ENCODE measurements around the gene ZNF592.
"Not testable (repeated sequence)": the region's sequence is repeated elsewhere in the genome, so short reads cannot be mapped to it uniquely, and the experiment has no call there.

ZNF592 gene

DNA sequence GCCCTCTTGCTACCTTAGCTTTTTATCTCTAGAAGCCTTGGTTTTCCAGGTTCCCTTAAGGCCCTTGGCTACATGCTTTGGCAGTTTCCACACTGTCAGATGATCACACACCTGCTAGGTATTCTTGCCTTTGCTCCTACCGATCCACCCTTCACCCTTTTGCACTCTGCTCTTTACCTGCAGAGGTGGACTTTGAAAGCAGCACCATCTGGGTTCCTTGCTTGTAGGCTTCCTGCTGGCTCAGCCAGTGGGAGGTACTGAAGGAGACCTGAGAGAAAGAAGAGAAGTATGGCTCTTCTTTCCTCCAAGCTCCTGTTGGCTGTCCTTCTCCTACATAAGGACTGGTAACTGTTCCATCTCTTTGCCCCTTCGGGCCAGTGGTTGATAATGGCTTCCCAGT is 7.3 kb upstream of the ZNF592 start:
- DNase-seq (ENCODE audit: low read depth in 3 of 3), result no peak

DNA sequence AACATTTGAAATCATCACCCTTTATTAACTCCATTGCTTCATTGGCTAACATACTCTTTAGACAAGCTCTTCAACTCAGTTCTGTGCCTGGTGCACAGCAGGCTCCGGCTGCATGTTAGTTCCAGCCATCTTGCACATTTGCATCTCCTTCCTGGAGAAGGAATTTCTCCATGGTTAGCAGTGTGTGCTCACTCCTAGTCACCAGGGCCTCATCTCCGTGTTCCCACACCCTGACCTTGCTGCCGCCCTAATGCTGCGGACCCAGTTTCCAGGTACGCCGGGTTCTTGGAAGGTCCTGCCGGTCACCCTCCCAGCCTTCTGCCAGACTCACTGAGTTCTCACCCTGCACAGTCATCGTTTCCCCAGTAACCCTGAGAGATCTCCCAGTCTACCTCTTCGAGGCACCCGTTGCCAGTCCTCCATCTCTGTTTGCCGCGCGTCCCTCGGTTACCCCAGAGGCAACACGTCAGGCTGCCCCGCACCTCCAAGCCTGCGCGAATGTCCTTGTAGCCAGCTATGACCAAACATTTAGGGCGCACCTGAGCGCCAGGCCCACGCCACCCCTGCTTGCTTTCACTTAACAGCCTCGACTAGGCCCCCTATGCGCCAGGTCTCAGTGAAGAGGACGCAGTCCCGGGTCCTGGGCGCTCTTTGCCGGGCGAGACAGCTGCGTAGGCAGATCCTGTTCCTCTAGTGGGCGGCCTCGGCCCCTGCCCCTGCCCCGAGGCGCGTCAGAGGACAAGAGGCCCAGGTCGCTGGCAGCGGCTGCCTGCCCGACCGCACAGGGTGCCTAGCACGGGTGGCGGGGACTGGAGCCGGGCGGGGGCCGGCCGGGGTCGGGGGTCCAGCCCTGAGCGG is 747 bp upstream of the ZNF592 start:
- DNase-seq (ENCODE audit: low read depth in 3 of 3), result peak in 2 of 3 donors; percentile 62 to 67

DNA sequence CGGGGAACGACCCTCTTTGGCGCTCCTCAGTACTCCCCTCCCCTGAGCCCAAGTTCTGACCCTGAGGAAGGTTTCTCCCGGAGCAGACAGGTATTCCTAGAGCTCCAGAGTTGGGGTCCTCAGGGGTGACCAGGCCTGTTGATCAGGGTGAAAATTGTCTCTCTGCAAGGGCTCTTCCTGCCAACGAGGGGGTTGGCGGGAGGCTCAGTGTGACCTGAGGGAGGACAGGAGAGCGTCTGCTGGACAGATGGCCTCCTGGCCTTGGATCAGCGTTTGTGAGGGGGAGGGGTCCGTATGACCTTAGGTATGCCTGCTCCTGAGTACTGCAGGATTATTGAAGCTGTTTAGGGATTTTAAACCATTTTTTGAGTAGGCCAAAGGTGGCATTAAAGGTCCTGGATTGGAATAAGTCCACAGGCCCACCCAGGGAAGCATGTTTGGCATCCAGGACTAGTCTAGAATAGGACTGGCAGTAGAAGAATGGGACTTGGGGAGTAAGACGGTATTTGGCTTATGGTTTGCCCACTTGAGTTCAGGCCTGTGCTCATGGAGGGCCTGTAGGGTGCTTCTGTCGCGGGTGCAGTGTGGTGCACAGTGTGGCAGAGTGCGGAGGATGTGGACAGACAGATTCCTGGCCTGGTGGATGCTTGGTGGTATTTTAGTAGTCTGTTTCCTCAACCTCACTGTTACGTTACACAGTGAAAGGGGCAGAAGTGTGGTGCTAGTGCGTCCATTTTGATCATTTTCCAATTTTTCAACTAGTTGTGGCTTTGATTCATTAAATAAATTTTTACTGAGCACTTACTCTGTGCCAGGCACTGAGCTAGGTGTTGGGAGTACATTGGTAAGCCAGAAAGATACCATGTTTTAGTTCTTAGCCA is 959 bp downstream of the ZNF592 start:
- DNase-seq (ENCODE audit: low read depth in 3 of 3), result no peak

GRCh38 chr15:84750583-84751092 is 2.2 kb downstream of the ZNF592 start:
- no peak for DNase-seq (ENCODE audit: low read depth in 3 of 3)

GRCh38 chr15:84751721-84752120 is 3.3 kb downstream of the ZNF592 start:
- DNase-seq (ENCODE audit: low read depth in 3 of 3), result not testable (repeated sequence)

DNA sequence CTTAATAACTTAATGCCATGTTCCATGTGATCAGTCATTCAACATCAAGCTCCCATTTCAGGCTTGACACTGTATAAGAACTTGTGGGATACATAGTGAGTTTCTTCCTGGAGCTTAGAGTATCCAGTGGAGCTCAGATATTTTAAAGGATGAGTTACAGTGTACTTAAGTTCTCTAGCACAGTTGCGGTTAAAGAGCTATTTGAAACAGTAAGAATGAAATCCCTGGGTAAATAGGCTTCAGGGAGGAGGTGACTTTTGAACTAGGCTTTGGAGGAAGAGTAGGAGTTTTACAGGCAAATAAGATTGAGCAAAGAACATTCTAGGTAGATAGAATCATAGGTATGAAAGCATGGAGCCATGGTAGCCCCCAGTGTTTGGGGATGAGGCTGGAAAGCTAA is 3.8 kb downstream of the ZNF592 start:
- no peak for DNase-seq (ENCODE audit: low read depth in 3 of 3)

DNA sequence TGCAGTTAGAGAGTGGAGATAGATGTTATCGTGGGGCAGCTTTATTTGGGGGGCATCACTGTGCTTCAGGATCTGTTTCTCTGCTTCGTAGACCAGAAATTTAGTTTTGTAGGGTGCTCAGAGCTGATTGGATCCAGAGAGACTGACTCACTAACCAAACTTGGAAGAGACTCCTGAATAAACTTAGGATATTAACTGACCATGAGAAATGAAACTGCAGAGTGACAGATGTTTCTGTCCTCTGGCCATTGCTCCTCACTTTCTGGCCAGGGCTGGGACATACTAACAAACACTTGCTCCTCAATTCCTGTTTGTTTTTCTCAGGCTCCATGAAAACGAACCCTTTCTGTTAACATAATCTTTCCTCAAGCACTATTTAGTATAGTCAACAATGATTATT is 4.3 kb downstream of the ZNF592 start:
- DNase-seq (ENCODE audit: low read depth in 3 of 3), result no peak

DNA sequence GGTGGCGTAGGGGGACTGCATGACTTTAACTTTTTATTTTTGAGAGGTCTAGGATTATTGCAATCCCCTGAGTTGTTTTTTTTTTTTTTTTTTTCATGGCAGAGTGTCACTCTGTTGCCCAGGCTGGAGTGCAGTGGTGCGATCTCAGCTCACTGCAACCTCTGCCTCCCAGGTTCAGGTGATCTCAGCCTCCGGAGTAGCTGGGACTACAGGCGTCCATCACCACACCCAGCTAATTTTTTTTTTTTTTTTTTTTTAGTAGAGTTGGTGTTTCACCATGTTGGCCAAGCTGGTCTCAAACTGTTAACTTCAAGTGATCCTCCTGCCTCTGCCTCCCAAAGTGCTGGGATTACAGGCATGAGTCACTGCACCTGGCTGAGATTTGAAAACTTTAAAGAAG is 6.5 kb downstream of the ZNF592 start:
- not testable (repeated sequence) for DNase-seq (ENCODE audit: low read depth in 3 of 3)

- DNase-seq (ENCODE audit: low read depth in 3 of 3), result no peak
Observed at GRCh38 chr15:84755736-84756527, 7.5 kb downstream of the ZNF592 start.

- no peak for DNase-seq (ENCODE audit: low read depth in 3 of 3)
Observed at GRCh38 chr15:84759018-84759417, 10.6 kb downstream of the ZNF592 start.

GRCh38 chr15:84760219-84760618 is 11.8 kb downstream of the ZNF592 start:
- no peak for DNase-seq (ENCODE audit: low read depth in 3 of 3)

GRCh38 chr15:84761607-84762131 is 13.3 kb downstream of the ZNF592 start:
- no peak for DNase-seq (ENCODE audit: low read depth in 3 of 3)

DNA sequence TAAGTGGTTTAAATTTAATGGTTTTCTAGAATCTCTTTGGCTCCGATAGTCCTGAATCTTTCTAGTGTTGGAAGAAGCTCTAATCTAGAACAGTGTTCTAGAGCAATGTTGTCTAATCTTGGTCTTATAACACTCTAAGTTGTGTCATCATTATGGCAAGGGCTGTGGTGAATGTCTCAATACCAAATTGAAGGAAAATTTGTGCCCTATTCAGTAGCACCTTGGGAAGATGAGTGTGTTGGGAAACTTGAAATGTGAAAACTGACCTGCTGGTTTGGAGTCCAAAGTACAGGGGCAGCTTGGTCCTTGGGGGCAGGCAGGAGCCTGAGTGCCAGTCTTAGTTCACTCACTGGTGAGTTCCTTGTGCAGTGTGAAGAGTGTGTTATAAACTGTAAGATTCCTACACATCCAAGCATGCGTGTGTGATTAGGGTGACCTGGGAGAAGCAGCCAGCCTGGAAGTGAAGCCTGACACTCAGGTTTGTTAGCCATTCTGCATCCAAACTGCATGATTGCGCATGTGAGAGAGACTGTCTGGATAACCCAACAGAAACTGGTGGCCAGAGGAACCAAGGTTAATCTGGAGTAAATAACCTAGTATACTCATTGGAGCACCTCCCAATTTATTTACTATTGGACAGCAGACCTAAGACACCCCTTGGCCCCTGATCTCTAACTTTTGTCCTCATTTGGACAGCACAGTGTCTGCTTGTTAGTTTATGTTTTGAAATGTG is 14.6 kb downstream of the ZNF592 start:
- no peak for DNase-seq (ENCODE audit: low read depth in 3 of 3)

GRCh38 chr15:84764585-84764984 is 16.2 kb downstream of the ZNF592 start:
- DNase-seq (ENCODE audit: low read depth in 3 of 3), result no peak

DNA sequence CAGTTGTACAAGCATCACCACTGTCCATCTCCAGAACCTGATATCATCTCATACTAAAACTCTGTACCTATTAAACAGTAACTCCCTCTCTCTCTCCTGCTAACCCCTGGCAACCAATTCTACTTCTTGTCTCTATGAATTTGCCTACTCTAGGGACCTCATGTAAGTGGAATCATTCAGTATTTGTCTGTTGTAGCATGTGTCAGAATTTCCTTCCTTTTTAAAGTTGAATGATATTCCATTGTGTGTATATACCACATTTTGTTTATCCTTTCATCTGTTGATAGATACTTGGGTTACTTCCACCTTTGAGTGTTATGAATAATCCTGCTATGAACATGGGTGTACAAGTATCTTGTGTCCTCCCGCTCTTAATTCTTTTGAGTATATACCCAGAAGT is 16.6 kb downstream of the ZNF592 start:
- no peak for DNase-seq (ENCODE audit: low read depth in 3 of 3)

- no peak for DNase-seq (ENCODE audit: low read depth in 3 of 3)
Observed at GRCh38 chr15:84765675-84766074, 17.3 kb downstream of the ZNF592 start.

GRCh38 chr15:84766461-84767035 is 18.2 kb downstream of the ZNF592 start:
- no peak for DNase-seq (ENCODE audit: low read depth in 3 of 3)

DNA sequence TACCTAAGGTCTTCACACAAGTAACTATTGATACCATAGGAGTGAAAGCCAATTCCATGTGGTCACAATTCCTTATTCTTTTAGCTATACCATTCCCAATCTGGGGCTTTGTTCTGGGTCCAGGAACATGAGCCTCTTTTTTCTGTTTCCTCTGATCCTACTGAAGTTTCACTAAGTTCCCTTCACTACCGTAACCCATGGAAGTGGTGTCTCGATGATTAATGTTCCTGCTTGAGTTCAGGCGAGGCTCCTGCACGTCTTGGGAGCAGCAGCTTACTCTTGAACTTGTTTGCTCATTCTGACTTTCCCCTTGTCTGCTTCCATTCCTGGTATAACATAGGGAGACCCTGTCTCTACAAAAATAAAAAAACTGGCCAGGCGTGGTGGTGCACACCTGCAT is 23.6 kb downstream of the ZNF592 start:
- no peak for DNase-seq (ENCODE audit: low read depth in 3 of 3)

- no peak for DNase-seq (ENCODE audit: low read depth in 3 of 3)
Observed at GRCh38 chr15:84772467-84772866, 24.1 kb downstream of the ZNF592 start.

DNA sequence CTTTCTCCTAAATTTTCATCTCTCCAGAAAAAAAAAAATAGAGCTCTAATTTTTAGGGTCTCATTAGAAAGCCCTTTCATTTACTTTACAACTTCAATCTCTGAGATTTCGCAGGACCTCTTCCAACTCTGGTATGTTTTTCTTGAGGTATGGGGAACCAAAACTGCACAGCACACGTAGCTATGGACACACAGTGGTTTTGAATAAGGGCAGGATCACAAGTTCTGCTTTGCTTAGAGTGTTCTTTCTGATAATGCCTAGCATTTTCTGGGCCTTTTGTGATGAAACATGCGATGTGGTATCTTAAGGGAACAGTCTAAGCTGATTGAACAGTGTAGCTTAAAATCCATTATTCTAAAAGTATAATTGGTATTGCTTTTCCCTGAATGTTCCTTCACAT is 25.3 kb downstream of the ZNF592 start:
- no peak for DNase-seq (ENCODE audit: low read depth in 3 of 3)
